Activated CD8-positive, alpha-beta T cell treated with anti-CD3 and anti-CD28 coated beads for 36 hours (primary cell): ENCODE measurements around the gene PRKCB. TPM values are rescaled to one million over a fixed set of nuclear protein-coding genes. Genes with fewer than 3 reads are reported as not detected.

ENCODE experiments used
- ATAC-seq: fragments of 200-7000 bp; cut with Tn5 transposase; one replicate; pipeline ENCODE4 v1.10.0; 2021; ENCODE audit warnings: mild to moderate bottlenecking, moderate library complexity
- CTCF ChIA-PET: fragments of 350-600 bp; sonication (Branson Sonifier 250); formaldehyde crosslinking; loops from one replicate; lab custom pipeline; 2021; ENCODE audit warnings: antibody characterized with exemption; lab: Charles Lee
- POLR2A ChIA-PET: fragments of 350-600 bp; sonication (Branson Sonifier 250); formaldehyde crosslinking; loops from one replicate; lab custom pipeline; 2021; ENCODE audit warnings: antibody characterized with exemption; lab: Charles Lee
- DNase-seq: peaks from one replicate; pipeline ENCODE4 v3.0.0-alpha.2; 2020
- H3K27ac Mint-ChIP-seq: one replicate; pipeline ENCODE4 v1.8.0; 2021; ENCODE audit warnings: mild to moderate bottlenecking, mixed read lengths
- H3K27me3 Mint-ChIP-seq: one replicate; pipeline ENCODE4 v1.8.0; 2021; ENCODE audit warnings: mixed read lengths
- H3K36me3 Mint-ChIP-seq: one replicate; pipeline ENCODE4 v1.8.0; 2021; ENCODE audit warnings: low read depth, mixed read lengths
- H3K4me1 Mint-ChIP-seq: one replicate; pipeline ENCODE4 v1.8.0; 2021; ENCODE audit warnings: low read depth, mixed read lengths
- H3K4me3 Mint-ChIP-seq: one replicate; pipeline ENCODE4 v1.8.0; 2021; ENCODE audit warnings: mild to moderate bottlenecking, moderate library complexity, mixed read lengths
- H3K9me3 Mint-ChIP-seq: one replicate; pipeline ENCODE4 v1.8.0; 2021; ENCODE audit warnings: mixed read lengths
- intact Hi-C: fragments of 100-400 bp; cut with micrococcal nuclease; formaldehyde crosslinking; loops from one replicate; pipeline ENCODE4 v1.10.0; 2022
- total RNA-seq, 2 experiments: library from RNA; stranded (reverse); gene quantifications; one replicate each; pipeline ENCODE4 v1.2.3, GENCODE V29; 2021
- TF ChIP-seq, protein P1 (sequence below): fragments of 200-600 bp; IDR thresholded peaks from one replicate; pipeline ENCODE4 v1.8.0; 2022; ENCODE audit warnings: antibody characterized with exemption, mild to moderate bottlenecking

PRKCB gene
- total RNA-seq, 2 experiments from 2014 or later, result 101 to 105 TPM

- ATAC-seq, result no peak
- POLR2A ChIA-PET, result no interaction called here
These were observed 13.7 kb upstream of the PRKCB start for GRCh38 chr16:23821875-23822688.

GRCh38 chr16:23823475-23824384 lies 12.1 kb upstream of the PRKCB start:
- Mint-ChIP-seq H3K36me3 (no peaks in the 10 kb centered on the region), H3K9me3 (peaks cover 2% of the 10 kb centered on the region), H3K27ac (no peak overlapping the region), H3K4me1 (peaks cover 26% of the 10 kb centered on the region), H3K27me3 (no peaks in the 10 kb centered on the region), H3K4me3 (no peak overlapping the region)
- intact Hi-C loops, result no loop called here
- TF ChIP-seq, protein P1, sequence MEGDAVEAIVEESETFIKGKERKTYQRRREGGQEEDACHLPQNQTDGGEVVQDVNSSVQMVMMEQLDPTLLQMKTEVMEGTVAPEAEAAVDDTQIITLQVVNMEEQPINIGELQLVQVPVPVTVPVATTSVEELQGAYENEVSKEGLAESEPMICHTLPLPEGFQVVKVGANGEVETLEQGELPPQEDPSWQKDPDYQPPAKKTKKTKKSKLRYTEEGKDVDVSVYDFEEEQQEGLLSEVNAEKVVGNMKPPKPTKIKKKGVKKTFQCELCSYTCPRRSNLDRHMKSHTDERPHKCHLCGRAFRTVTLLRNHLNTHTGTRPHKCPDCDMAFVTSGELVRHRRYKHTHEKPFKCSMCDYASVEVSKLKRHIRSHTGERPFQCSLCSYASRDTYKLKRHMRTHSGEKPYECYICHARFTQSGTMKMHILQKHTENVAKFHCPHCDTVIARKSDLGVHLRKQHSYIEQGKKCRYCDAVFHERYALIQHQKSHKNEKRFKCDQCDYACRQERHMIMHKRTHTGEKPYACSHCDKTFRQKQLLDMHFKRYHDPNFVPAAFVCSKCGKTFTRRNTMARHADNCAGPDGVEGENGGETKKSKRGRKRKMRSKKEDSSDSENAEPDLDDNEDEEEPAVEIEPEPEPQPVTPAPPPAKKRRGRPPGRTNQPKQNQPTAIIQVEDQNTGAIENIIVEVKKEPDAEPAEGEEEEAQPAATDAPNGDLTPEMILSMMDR, result no peak
- ChIA-PET CTCF (interaction anchor here (2.4 to 13.6 kb wide), 2 partner anchors 22 to 212 kb away, joined by 7 to 94 read pairs; no protein-coding TSS in a partner anchor), POLR2A (no interaction called here)
- no peak for DNase-seq
- ATAC-seq, result no peak

More at GRCh38 chr16:23821875-23822688, 13.7 kb upstream of the PRKCB start:
- Mint-ChIP-seq H3K4me3 (no peak overlapping the region), H3K27ac (no peak overlapping the region), H3K9me3 (no peaks in the 10 kb centered on the region), H3K27me3 (no peaks in the 10 kb centered on the region), H3K36me3 (no peaks in the 10 kb centered on the region), H3K4me1 (peaks cover 20% of the 10 kb centered on the region)
- DNase-seq, result no peak
- CTCF ChIA-PET, result interaction anchor here (0.6 to 13.6 kb wide), 5 partner anchors 20 to 220 kb away, joined by 3 to 94 read pairs (median 3); no protein-coding TSS in a partner anchor
- intact Hi-C loops, result no loop called here
- TF ChIP-seq, protein P1, result no peak

GRCh38 chr16:23824909-23825308 lies 10.9 kb upstream of the PRKCB start:
- POLR2A ChIA-PET, result no interaction called here
- CTCF ChIA-PET, result interaction anchor here (2.4 to 13.6 kb wide), 2 partner anchors 23 to 211 kb away, joined by 7 to 94 read pairs; no protein-coding TSS in a partner anchor
- H3K4me1 Mint-ChIP-seq, result peaks cover 26% of the 10 kb centered on the region
- no peak overlapping the region for H3K4me3 Mint-ChIP-seq
- DNase-seq (no peak), ATAC-seq (no peak)
- TF ChIP-seq, protein P1, result no peak
- no peaks in the 10 kb centered on the region for H3K36me3 Mint-ChIP-seq
- no peak overlapping the region for H3K27ac Mint-ChIP-seq
- intact Hi-C loops, result no loop called here
- H3K27me3 Mint-ChIP-seq, result no peaks in the 10 kb centered on the region
- peaks cover 2% of the 10 kb centered on the region for H3K9me3 Mint-ChIP-seq

DNA sequence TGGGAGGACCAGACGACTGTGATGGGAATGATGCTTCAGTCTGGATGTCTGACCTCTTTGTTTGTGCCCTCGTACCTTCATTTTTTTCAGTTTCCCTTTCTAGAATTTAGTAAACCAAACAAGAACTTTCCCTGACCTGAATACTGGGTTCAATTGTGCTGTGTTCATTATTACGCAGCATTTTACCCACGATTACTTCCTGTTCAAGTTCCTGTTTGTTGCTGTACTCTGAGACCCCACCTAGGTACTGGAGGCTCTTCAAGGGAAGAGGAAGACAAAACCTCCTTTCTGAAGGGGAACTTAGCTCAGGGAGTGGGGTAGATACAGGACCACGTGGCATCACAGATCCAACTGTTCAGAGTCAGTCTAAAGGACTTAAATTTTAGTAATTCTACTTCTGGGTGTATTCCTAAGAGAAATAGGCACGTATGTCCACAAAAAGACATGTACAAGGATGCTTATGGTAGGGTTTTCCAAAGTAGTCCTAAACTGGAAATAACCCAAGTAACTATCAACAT lies 9.2 kb upstream of the PRKCB start:
- ChIA-PET CTCF (interaction anchor here (2.4 to 13.6 kb wide), 3 partner anchors 25 to 209 kb away, joined by 7 to 94 read pairs (median 16); no protein-coding TSS in a partner anchor), POLR2A (interaction anchor here (1.3 to 1.5 kb wide), 4 partner anchors 15 to 36 kb away, joined by 3 to 4 read pairs (median 4); no protein-coding TSS in a partner anchor)
- ATAC-seq, result peak; percentile 61

More for the DNA sequence above, 9.2 kb upstream of the PRKCB start:
- intact Hi-C loops, result no loop called here
- peak; percentile 17 for DNase-seq
- Mint-ChIP-seq H3K9me3 (peaks cover 7% of the 10 kb centered on the region), H3K4me3 (peak overlapping the region; percentile 46), H3K36me3 (no peaks in the 10 kb centered on the region), H3K27ac (peak overlapping the region; percentile 85), H3K4me1 (peaks cover 26% of the 10 kb centered on the region), H3K27me3 (no peaks in the 10 kb centered on the region)
- TF ChIP-seq, protein P1, result no peak
